ENCODE results near the gene RAB38.

Gene RAB38

GRCh38 chr11:88188932-88189253, 13.7 kb upstream of the RAB38 start:
- peaks cover 16% of the 10 kb centered on the region for H3K36me3 Mint-ChIP-seq (ENCODE audit: low read depth)
- no peak for DNase-seq
- no peak for TF ChIP-seq CTCF (IDR thresholded peaks at IDR 0.05)
- H3K9me3 Mint-ChIP-seq: peaks cover 15% of the 10 kb centered on the region
- peak overlapping the region; percentile 31 for H3K4me3 Mint-ChIP-seq
- H3K27ac Mint-ChIP-seq: peak overlapping the region; percentile 91
- peaks cover 27% of the 10 kb centered on the region for H3K4me1 Mint-ChIP-seq
- H3K27me3 Mint-ChIP-seq (ENCODE audit: low read depth, poor library complexity): peaks cover 3% of the 10 kb centered on the region

- H3K4me3 Mint-ChIP-seq: peak overlapping the region; percentile 31
- H3K27ac Mint-ChIP-seq: peak overlapping the region; percentile 91
Observed at GRCh38 chr11:88188251-88188931, 13.1 kb upstream of the RAB38 start.

GRCh38 chr11:88183233-88183632, 8.0 kb upstream of the RAB38 start:
- H3K4me3 Mint-ChIP-seq: no peak overlapping the region
- no peak for DNase-seq
- TF ChIP-seq CTCF (IDR thresholded peaks at IDR 0.05): no peak
- no peak overlapping the region for H3K27ac Mint-ChIP-seq
- H3K4me1 Mint-ChIP-seq: peaks cover 8% of the 10 kb centered on the region
- H3K27me3 Mint-ChIP-seq (ENCODE audit: low read depth, poor library complexity): peaks cover 17% of the 10 kb centered on the region
- H3K36me3 Mint-ChIP-seq (ENCODE audit: low read depth): peaks cover 16% of the 10 kb centered on the region
- H3K9me3 Mint-ChIP-seq: peaks cover 15% of the 10 kb centered on the region

More at GRCh38 chr11:88188251-88188931, 13.1 kb upstream of the RAB38 start:
- peaks cover 3% of the 10 kb centered on the region for H3K27me3 Mint-ChIP-seq (ENCODE audit: low read depth, poor library complexity)
- peaks cover 27% of the 10 kb centered on the region for H3K4me1 Mint-ChIP-seq
- H3K36me3 Mint-ChIP-seq (ENCODE audit: low read depth): peaks cover 16% of the 10 kb centered on the region
- H3K9me3 Mint-ChIP-seq: peaks cover 15% of the 10 kb centered on the region
- TF ChIP-seq CTCF (IDR thresholded peaks at IDR 0.05): no peak
- peak; percentile 67 for DNase-seq

- no peak for DNase-seq
- Mint-ChIP-seq H3K27ac (no peak overlapping the region), H3K4me1 (no peaks in the 10 kb centered on the region), H3K4me3 (no peak overlapping the region), H3K36me3 (ENCODE audit: low read depth) (peaks cover 8% of the 10 kb centered on the region), H3K9me3 (peaks cover 8% of the 10 kb centered on the region), H3K27me3 (ENCODE audit: low read depth, poor library complexity) (peaks cover 21% of the 10 kb centered on the region)
- TF ChIP-seq CTCF (IDR thresholded peaks at IDR 0.05): no peak
Observed at GRCh38 chr11:88181776-88182175, 6.5 kb upstream of the RAB38 start.

GRCh38 chr11:88179971-88180629, 4.9 kb upstream of the RAB38 start:
- Mint-ChIP-seq H3K4me3 (no peak overlapping the region), H3K27ac (no peak overlapping the region), H3K4me1 (peaks cover 10% of the 10 kb centered on the region), H3K36me3 (ENCODE audit: low read depth) (no peaks in the 10 kb centered on the region), H3K27me3 (ENCODE audit: low read depth, poor library complexity) (peaks cover 28% of the 10 kb centered on the region), H3K9me3 (no peaks in the 10 kb centered on the region)
- no peak for TF ChIP-seq CTCF (IDR thresholded peaks at IDR 0.05)
- DNase-seq: no peak

GRCh38 chr11:88179141-88179540, 3.9 kb upstream of the RAB38 start:
- Mint-ChIP-seq H3K4me1 (peaks cover 19% of the 10 kb centered on the region), H3K4me3 (no peak overlapping the region), H3K27ac (no peak overlapping the region), H3K27me3 (ENCODE audit: low read depth, poor library complexity) (peaks cover 28% of the 10 kb centered on the region), H3K9me3 (no peaks in the 10 kb centered on the region), H3K36me3 (ENCODE audit: low read depth) (no peaks in the 10 kb centered on the region)
- no peak for TF ChIP-seq CTCF (IDR thresholded peaks at IDR 0.05)
- DNase-seq: no peak
